ENCODE data around the gene GNG12. TPM values are rescaled to one million over a fixed set of nuclear protein-coding genes. Genes with fewer than 3 reads are reported as not detected.

The GNG12 gene
- total RNA-seq, 2 donors from 2014 or later = 49.4 to 61.5 TPM

- Histone ChIP-seq H3K36me3 (no peaks in the 10 kb centered on the region), H3K4me3 (no peak overlapping the region), H3K27me3 (replicated peaks; ENCODE audit: insufficient read depth) (no peaks in the 10 kb centered on the region), H3K4me1 (replicated peaks) (no peaks in the 10 kb centered on the region), H3K9me3 (no peaks in the 10 kb centered on the region), H3K27ac (no peak overlapping the region)
- 55% methylated on average over 3 of the region's 3 CpGs for WGBS
- intact Hi-C loops (cut with DNase I) = no loop called here
- TF ChIP-seq, protein P1, sequence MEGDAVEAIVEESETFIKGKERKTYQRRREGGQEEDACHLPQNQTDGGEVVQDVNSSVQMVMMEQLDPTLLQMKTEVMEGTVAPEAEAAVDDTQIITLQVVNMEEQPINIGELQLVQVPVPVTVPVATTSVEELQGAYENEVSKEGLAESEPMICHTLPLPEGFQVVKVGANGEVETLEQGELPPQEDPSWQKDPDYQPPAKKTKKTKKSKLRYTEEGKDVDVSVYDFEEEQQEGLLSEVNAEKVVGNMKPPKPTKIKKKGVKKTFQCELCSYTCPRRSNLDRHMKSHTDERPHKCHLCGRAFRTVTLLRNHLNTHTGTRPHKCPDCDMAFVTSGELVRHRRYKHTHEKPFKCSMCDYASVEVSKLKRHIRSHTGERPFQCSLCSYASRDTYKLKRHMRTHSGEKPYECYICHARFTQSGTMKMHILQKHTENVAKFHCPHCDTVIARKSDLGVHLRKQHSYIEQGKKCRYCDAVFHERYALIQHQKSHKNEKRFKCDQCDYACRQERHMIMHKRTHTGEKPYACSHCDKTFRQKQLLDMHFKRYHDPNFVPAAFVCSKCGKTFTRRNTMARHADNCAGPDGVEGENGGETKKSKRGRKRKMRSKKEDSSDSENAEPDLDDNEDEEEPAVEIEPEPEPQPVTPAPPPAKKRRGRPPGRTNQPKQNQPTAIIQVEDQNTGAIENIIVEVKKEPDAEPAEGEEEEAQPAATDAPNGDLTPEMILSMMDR (IDR thresholded peaks at IDR 0.05) = no peak
- TF ChIP-seq POLR2A (IDR thresholded peaks at IDR 0.05) = no peak
- DNase-seq (ENCODE audit: low spot score) = no peak
Measured at GRCh38 chr1:67793562-67793961, 39.7 kb downstream of the GNG12 start.

DNA sequence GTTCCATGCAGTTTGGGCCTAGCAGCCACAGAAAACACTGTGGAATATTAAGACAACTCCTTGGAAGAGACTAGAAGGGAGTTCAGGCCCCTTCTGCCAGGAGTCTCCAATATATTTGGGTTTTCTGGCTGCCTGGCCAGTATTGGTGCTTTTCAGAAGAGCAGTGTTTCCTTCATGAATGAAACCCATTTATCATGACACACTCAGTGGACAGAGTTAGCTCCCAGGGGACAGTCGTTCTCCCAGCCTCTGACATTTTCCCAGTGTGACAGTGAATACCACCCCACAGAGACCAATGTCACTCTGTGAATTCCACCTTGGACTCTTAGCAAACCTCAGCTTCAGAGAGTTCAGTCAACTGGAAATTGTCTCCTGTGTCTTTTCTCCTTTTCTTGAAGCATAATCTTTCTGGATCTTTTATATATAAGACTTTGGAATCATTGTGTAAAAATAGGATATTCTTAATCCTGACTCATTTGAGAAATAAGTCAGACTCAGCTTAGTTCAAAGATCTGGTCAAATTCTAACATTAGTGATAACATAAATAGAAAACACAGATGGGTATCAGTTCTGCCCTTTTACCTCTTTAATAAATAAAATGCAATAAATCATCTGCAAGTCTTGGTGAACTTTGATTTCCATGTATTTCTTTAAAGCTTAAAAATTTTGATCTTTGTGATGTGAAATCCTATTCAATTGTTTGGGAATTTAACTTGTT lies 40.4 kb downstream of the GNG12 start:
- Histone ChIP-seq H3K4me1 (replicated peaks) (no peaks in the 10 kb centered on the region), H3K27me3 (replicated peaks; ENCODE audit: insufficient read depth) (no peaks in the 10 kb centered on the region), H3K4me3 (no peak overlapping the region), H3K27ac (no peak overlapping the region), H3K36me3 (no peaks in the 10 kb centered on the region), H3K9me3 (no peaks in the 10 kb centered on the region)
- WGBS = 68% methylated on average over 1 of the region's 1 CpG
- no peak for TF ChIP-seq POLR2AphosphoS5 (IDR thresholded peaks at IDR 0.05)
- TF ChIP-seq, protein P1 (IDR thresholded peaks at IDR 0.05) = no peak
- TF ChIP-seq POLR2A (IDR thresholded peaks at IDR 0.05) = no peak
- intact Hi-C loops (cut with DNase I) = no loop called here
- DNase-seq (ENCODE audit: low spot score) = no peak

DNA sequence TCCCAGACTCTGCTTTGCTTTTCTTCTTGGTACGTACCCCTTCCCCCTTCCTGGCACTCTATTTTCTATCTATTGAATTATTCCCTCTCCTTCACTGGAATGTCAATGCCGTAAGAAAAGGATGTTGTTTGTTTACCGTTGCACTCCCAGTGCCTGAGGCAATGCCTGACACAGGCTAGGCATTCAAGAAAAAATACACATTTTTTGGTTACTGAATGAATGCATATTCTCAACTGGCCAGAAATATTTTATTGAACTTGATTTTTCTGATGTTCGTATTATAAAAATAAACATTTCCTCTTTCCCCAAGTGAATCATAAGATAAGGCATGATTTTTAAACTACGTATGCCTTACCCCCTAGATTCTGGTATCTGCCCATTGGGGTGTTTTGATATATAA lies 41.2 kb downstream of the GNG12 start:
- no peak for DNase-seq (ENCODE audit: low spot score)
- intact Hi-C loops (cut with DNase I) = no loop called here
- Histone ChIP-seq H3K9me3 (no peaks in the 10 kb centered on the region), H3K36me3 (no peaks in the 10 kb centered on the region), H3K4me1 (replicated peaks) (no peaks in the 10 kb centered on the region), H3K27ac (no peak overlapping the region), H3K27me3 (replicated peaks; ENCODE audit: insufficient read depth) (no peaks in the 10 kb centered on the region), H3K4me3 (no peak overlapping the region)
- WGBS = 32% methylated on average over 5 of the region's 5 CpGs
- no peak for TF ChIP-seq POLR2A (IDR thresholded peaks at IDR 0.05)
- TF ChIP-seq POLR2AphosphoS5 (IDR thresholded peaks at IDR 0.05) = no peak
- TF ChIP-seq, protein P1 (IDR thresholded peaks at IDR 0.05) = no peak

DNA sequence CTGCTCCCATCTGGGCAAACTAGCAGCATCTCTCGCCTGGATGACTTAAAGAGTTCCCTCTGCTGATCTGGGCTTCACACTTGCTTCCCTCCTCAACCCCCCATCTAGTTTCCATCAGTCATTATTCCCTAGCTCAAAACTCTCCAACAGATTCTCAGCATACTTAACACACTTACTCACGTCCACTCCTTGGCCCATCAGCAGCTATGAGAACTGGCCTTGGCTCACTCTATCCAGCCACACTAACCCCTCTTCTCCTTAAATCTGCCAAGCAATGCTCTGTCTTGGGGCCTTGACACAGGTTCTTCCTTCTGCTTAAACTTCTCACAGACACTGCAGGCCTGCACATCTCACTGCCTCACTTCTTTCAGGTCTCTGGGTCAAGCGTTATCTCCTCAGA lies 41.6 kb downstream of the GNG12 start:
- no peak overlapping the region for H3K27ac ChIP-seq
- 69% methylated on average over 3 of the region's 3 CpGs for WGBS
- TF ChIP-seq POLR2AphosphoS5 (IDR thresholded peaks at IDR 0.05) = no peak
- TF ChIP-seq, protein P1 (IDR thresholded peaks at IDR 0.05) = no peak
- TF ChIP-seq POLR2A (IDR thresholded peaks at IDR 0.05) = no peak
- no peak for DNase-seq (ENCODE audit: low spot score)
- H3K4me3 ChIP-seq = no peak overlapping the region
- no peaks in the 10 kb centered on the region for H3K9me3 ChIP-seq
- H3K36me3 ChIP-seq = no peaks in the 10 kb centered on the region
- intact Hi-C loops (cut with DNase I) = no loop called here
- no peaks in the 10 kb centered on the region for H3K27me3 ChIP-seq (replicated peaks; ENCODE audit: insufficient read depth)
- no peaks in the 10 kb centered on the region for H3K4me1 ChIP-seq (replicated peaks)

DNA sequence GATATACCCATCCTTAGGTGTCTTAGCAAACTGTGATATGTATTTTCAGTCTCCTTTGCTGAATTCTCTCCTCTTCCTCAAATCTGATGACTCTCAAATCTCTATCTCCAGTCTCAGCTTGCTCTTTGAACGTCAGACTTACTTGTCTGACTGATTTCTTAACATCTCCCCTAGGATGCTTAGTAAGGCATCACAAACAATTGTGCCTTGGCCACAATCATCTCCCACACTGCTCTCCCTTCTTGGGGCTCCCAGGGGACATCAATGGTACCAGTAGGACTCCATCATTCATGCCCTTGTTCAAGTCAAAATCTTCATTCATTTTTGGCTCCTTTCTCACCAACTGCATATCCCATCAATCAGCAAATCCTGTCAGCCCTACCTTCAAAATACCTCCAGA lies 42.0 kb downstream of the GNG12 start:
- no peak overlapping the region for H3K4me3 ChIP-seq
- H3K36me3 ChIP-seq = no peaks in the 10 kb centered on the region
- no peaks in the 10 kb centered on the region for H3K27me3 ChIP-seq (replicated peaks; ENCODE audit: insufficient read depth)
- no peaks in the 10 kb centered on the region for H3K9me3 ChIP-seq
- TF ChIP-seq, protein P1 (IDR thresholded peaks at IDR 0.05) = no peak
- no peak for TF ChIP-seq POLR2AphosphoS5 (IDR thresholded peaks at IDR 0.05)
- TF ChIP-seq POLR2A (IDR thresholded peaks at IDR 0.05) = no peak
- H3K4me1 ChIP-seq (replicated peaks) = no peaks in the 10 kb centered on the region
- intact Hi-C loops (cut with DNase I) = no loop called here
- no peak for DNase-seq (ENCODE audit: low spot score)
- H3K27ac ChIP-seq = no peak overlapping the region
- WGBS = 56% methylated on average over 1 of the region's 1 CpG

Data from prostate gland (tissue), 2 donors.